GM12878 (cell line): ENCODE measurements around the gene KRT32. TPM values are rescaled to one million over a fixed set of nuclear protein-coding genes. Genes with fewer than 3 reads are reported as not detected.
"Not testable (repeated sequence)": the region's sequence is repeated elsewhere in the genome, so short reads cannot be mapped to it uniquely, and the experiment has no call there.

ENCODE experiments used
- ATAC-seq: fragments of 200-7000 bp; cut with Tn5 transposase; 3 replicates; pipeline ENCODE4 v1.9.1; 2020; ENCODE audit warnings: mild to moderate bottlenecking, moderate library complexity
- BruUV-seq: library from RNA; stranded (reverse); fragments of 400-500 nt; replicated peaks from 2 replicates; lab custom pipeline; 2021; lab: Mats Ljungman, UMichigan
- CTCF ChIA-PET: fragments of 300-600 bp; sonication (Branson Sonifier 250); formaldehyde crosslinking; extraction: SDS; loops from one replicate; lab custom pipeline; 2021; ENCODE audit warnings: inconsistent platforms; lab: Yijun Ruan, JAX
- POLR2A ChIA-PET: fragments of 350-600 bp; formaldehyde crosslinking; extraction: SDS; loops from one replicate; lab custom pipeline; 2021; ENCODE audit warnings: inconsistent platforms; lab: Charles Lee
- RAD21 ChIA-PET: fragments of 300-600 bp; sonication (Branson Sonifier 250); formaldehyde crosslinking; loops from one replicate; lab custom pipeline; 2023; ENCODE audit warnings: antibody characterized with exemption; ENCODE audit not compliant: unreplicated experiment; lab: Charles Lee
- SMC1A ChIA-PET: fragments of 300-600 bp; sonication (Branson Sonifier 250); formaldehyde crosslinking; loops from one replicate; lab custom pipeline; 2023; ENCODE audit not compliant: unreplicated experiment, uncharacterized antibody; lab: Charles Lee
- DNase-seq: peaks from one replicate; pipeline ENCODE4 v3.0.0-alpha.2; 2011; ENCODE audit warnings: low read depth, low spot score
- FAIRE-seq: peaks from 3 replicates; lab custom pipeline; 2011; peaks lifted over from hg19 to GRCh38; lab: Jason Lieb, UNC
- H2AFZ ChIP-seq: 2 replicates; pipeline ENCODE4 v1.6.0; 2011; ENCODE audit warnings: low read depth, low read length, control low read depth; ENCODE audit not compliant: control insufficient read depth
- H3K27ac ChIP-seq: 2 replicates; pipeline ENCODE4 v1.5.1; 2011; ENCODE audit warnings: control low read depth; ENCODE audit not compliant: control insufficient read depth, insufficient read depth
- H3K27me3 ChIP-seq, 2 experiments: replicated peaks in 1 of 2; 2 replicates each; pipeline versions ENCODE4 v1.6.0 to v1.6.1; 2011; ENCODE audit warnings: low read length in 1 of 2; ENCODE audit not compliant: control insufficient read depth in 2 of 2, insufficient read depth in 2 of 2
- H3K36me3 ChIP-seq, 2 experiments: 2 replicates each; pipeline ENCODE4 v1.5.1; 2011; ENCODE audit warnings: low read length in 1 of 2; ENCODE audit not compliant: control insufficient read depth in 2 of 2, insufficient read depth in 2 of 2
- H3K4me1 ChIP-seq: 2 replicates; pipeline ENCODE4 v1.6.1; 2011; ENCODE audit warnings: mild to moderate bottlenecking, low read length, moderate library complexity, mixed read lengths; ENCODE audit not compliant: control insufficient read depth, insufficient read depth
- H3K4me2 ChIP-seq: 2 replicates; pipeline ENCODE4 v1.6.0; 2011; ENCODE audit warnings: control low read depth; ENCODE audit not compliant: control insufficient read depth, insufficient read depth
- H3K4me3 ChIP-seq: fragments of 200-600 bp; sonication (generic); 2 replicates; pipeline ENCODE4 v1.5.1; 2016
- H3K79me2 ChIP-seq: 2 replicates; pipeline ENCODE4 v1.6.0; 2011; ENCODE audit warnings: low read length; ENCODE audit not compliant: control insufficient read depth, insufficient read depth
- H3K9ac ChIP-seq: 2 replicates; pipeline ENCODE4 v1.8.0; 2011; ENCODE audit warnings: low read length, control low read depth, mixed read lengths; ENCODE audit not compliant: control insufficient read depth, insufficient read depth
- H3K9me3 ChIP-seq: replicated peaks from 3 replicates; pipeline ENCODE4 v1.5.1; 2011; ENCODE audit warnings: mild to moderate bottlenecking, low read length; ENCODE audit not compliant: control insufficient read depth, insufficient read depth
- H4K20me1 ChIP-seq: 2 replicates; pipeline ENCODE4 v1.6.0; 2011; ENCODE audit not compliant: control insufficient read depth, insufficient read depth
- ATF3 ChIP-seq: IDR thresholded peaks from 2 replicates; pipeline ENCODE4 v1.6.1; 2011; ENCODE audit warnings: low read depth, mild to moderate bottlenecking, low read length, moderate library complexity, borderline replicate concordance; ENCODE audit errors: extremely low read depth
- NFIC ChIP-seq: IDR thresholded peaks from 2 replicates; pipeline ENCODE4 v1.6.1; 2012; ENCODE audit warnings: low read depth, mild to moderate bottlenecking, inconsistent platforms, low read length, moderate library complexity
- NFYA ChIP-seq: IDR thresholded peaks from 2 replicates; pipeline ENCODE4 v1.6.1; 2011; ENCODE audit warnings: low read depth, mild to moderate bottlenecking, low read length, improper control_type of control experiment, borderline replicate concordance
- POLR2AphosphoS2 ChIP-seq: IDR thresholded peaks from 2 replicates; pipeline ENCODE4 v1.6.1; 2011; ENCODE audit warnings: low read depth, mild to moderate bottlenecking, low read length, improper control_type of control experiment, moderate library complexity
- SMAD1 ChIP-seq: fragments of 450-650 bp; IDR thresholded peaks from 2 replicates; pipeline ENCODE4 v1.6.1; 2018; ENCODE audit warnings: mild to moderate bottlenecking, low read depth; ENCODE audit not compliant: partially characterized antibody
- SMAD5 ChIP-seq: IDR thresholded peaks from 2 replicates; pipeline ENCODE4 v1.6.1; 2016; ENCODE audit warnings: antibody characterized with exemption, low read depth
- SMARCA5 ChIP-seq: fragments of 450-650 bp; IDR thresholded peaks from 2 replicates; pipeline ENCODE4 v1.6.1; 2017; ENCODE audit warnings: mild to moderate bottlenecking
- SREBF2 ChIP-seq: IDR thresholded peaks from 2 replicates; pipeline ENCODE4 v1.6.1; 2012; ENCODE audit warnings: mild to moderate bottlenecking, low read length
- TBL1XR1 ChIP-seq: IDR thresholded peaks from 2 replicates; pipeline ENCODE4 v1.6.1; 2012; ENCODE audit warnings: low read depth, low read length, improper control_type of control experiment
- ZNF592 ChIP-seq: fragments of 450-650 bp; IDR thresholded peaks from 2 replicates; pipeline ENCODE4 v1.6.1; 2017; ENCODE audit warnings: mild to moderate bottlenecking, moderate library complexity
- ZSCAN29 ChIP-seq: fragments of 450-650 bp; IDR thresholded peaks from 2 replicates; pipeline ENCODE4 v1.6.1; 2017; ENCODE audit warnings: mild to moderate bottlenecking, moderate library complexity
- WGBS: methylation state at CpG from one replicate; pipeline ENCODE4 v1.1.6; 2016; ENCODE audit warnings: low lambda C conversion rate; ENCODE audit not compliant: insufficient replicate concordance, insufficient coverage; ENCODE audit errors: missing lambda C conversion rate; 5-methylcytosine and 5-hydroxymethylcytosine counted together
- in situ Hi-C: fragments of 300-500 bp; cut with MboI; formaldehyde crosslinking; loops from 9 replicates; pipeline ENCODE4 v1.14.3; 2018; ENCODE audit warnings: mixed read lengths
- intact Hi-C: fragments of 100-400 bp; cut with micrococcal nuclease; formaldehyde crosslinking; loops from one replicate; pipeline ENCODE4 v1.14.2; 2022; ENCODE audit not compliant: unreplicated experiment
- polyA plus RNA-seq, 11 experiments: library from polyadenylated mRNA; depleted of rRNA in 4 of 11; unstranded in 6 of 11; stranded (reverse) in 5 of 11; fragments of >200 nt; fragmentation: Nextera tagmentation in 4 of 11; fragmentation: Illumina TruSeq in 1 of 11; extraction: Ambion mirVana in 4 of 11; extraction: Trizol in 1 of 11; gene quantifications; 1 replicate in 1 of 11; 2 replicates in 10 of 11; pipeline versions ENCODE4 v1.2.1 to v1.2.3, GENCODE V29; 2011 to 2016; ENCODE audit warnings: inconsistent platforms in 2 of 11, missing spikeins in 2 of 11, low read depth in 1 of 11
- total RNA-seq, 4 experiments: library from RNA; depleted of rRNA in 3 of 4; stranded (reverse); fragments of >200 nt in 3 of 4; fragmentation: Illumina TruSeq in 1 of 4; extraction: Trizol in 1 of 4; gene quantifications; 2 replicates each; pipeline versions ENCODE4 v1.2.1 to v1.2.3, GENCODE V29; 2013 to 2021

The KRT32 gene
- total and polyA plus RNA-seq, 10 of the 15 experiments (the other 5 are each of a cell fraction or from before 2014, with no cell fraction given), result not detected

DNA sequence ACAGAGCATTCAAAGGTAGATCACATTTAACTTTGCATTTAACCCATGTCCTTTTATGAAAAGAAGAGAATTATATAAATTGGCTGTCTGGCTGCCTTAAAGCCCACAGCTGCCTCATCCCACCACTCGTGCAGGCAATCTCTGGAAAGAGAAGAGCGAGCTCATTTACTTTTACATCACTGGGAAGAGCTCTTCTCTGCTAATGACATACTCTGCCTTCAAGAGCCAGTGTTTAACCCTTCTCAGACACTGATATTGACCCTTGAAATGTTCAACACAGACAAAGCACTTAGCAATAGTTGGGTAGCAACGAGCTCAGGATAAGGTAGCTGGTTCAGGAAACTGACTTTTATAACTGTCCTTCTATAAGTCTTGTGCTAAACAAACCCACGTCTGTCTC, 33.2 kb downstream of the KRT32 start (continued):
- no peak for TF ChIP-seq ATF3

DNA sequence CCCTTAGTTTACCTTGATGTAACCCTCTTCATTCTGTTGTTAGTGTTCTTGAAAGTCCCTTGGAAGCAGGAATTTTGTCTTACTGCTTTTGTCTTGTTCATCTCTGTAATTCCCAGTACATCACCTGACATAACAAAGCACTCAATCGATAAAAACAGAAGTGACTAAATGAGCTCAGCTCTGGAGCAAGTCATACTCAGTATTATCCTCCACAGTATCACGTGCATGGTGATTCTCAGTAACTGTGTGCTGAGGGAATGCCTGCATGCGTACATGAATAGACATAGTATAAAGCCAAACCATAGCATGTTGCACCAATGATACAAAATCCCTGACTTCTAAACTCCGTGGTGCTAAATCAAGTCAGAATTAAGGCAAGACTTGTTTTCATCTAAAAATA, 33.6 kb downstream of the KRT32 start:
- BruUV-seq, result no TSS peak
- H3K27ac ChIP-seq, result no peak overlapping the region
- ChIA-PET RAD21 (no interaction called here), POLR2A (interaction anchor here (0.6 kb wide), 1 partner anchor 128 kb away, joined by 3 read pairs; no protein-coding TSS in a partner anchor), SMC1A (no interaction called here), CTCF (no interaction called here)
- TF ChIP-seq NFYA (no peak), SREBF2 (no peak), ZNF592 (no peak), ZSCAN29 (no peak), NFIC (no peak), TBL1XR1 (no peak), SMAD1 (no peak), SMARCA5 (no peak), POLR2AphosphoS2 (no peak), SMAD5 (no peak)
- no peak for FAIRE-seq
- no peak for DNase-seq
- H3K27me3 ChIP-seq, result peaks cover 0 to 1% of the 10 kb centered on the region in 2 experiments; a peak in 2 of 4 replicates
- no peaks in the 10 kb centered on the region for H3K9me3 ChIP-seq
- no peak overlapping the region for H3K4me2 ChIP-seq
- H2AFZ ChIP-seq, result no peak overlapping the region
- no peak for ATAC-seq
- H4K20me1 ChIP-seq, result no peaks in the 10 kb centered on the region
- no peaks in the 10 kb centered on the region for H3K79me2 ChIP-seq
- 7% methylated on average over 4 of the region's 4 CpGs for WGBS
- intact Hi-C loops, result no loop called here
- no peak overlapping the region for H3K4me3 ChIP-seq
- no peaks in the 10 kb centered on the region for H3K36me3 ChIP-seq
- in situ Hi-C loops, result no loop called here
- no peaks in the 10 kb centered on the region for H3K4me1 ChIP-seq
- no peak overlapping the region for H3K9ac ChIP-seq

GRCh38 chr17:41430376-41430775, 36.8 kb downstream of the KRT32 start:
- ATAC-seq, DNase-seq, intact Hi-C loops, H3K4me2 ChIP-seq, H3K9ac ChIP-seq, H3K9me3 ChIP-seq, H4K20me1 ChIP-seq, H3K4me3 ChIP-seq, RAD21 ChIA-PET, H3K27me3 ChIP-seq, H2AFZ ChIP-seq, H3K36me3 ChIP-seq, in situ Hi-C loops, BruUV-seq, SMC1A ChIA-PET, POLR2A ChIA-PET, H3K79me2 ChIP-seq, H3K27ac ChIP-seq, H3K4me1 ChIP-seq, FAIRE-seq: not testable (repeated sequence)
- WGBS, result 43% methylated on average over 9 of the region's 9 CpGs
- CTCF ChIA-PET, result interaction anchor here (0.6 to 1.2 kb wide), 2 partner anchors 12 to 935 kb away, joined by 3 read pairs; no protein-coding TSS in a partner anchor
